GM18511 (cell line): Measurements from ENCODE around the gene RALGDS.

Experiments used
- ATAC-seq: cut with Tn5 transposase; IDR thresholded peaks from one replicate; pipeline ENCODE4 v1.9.1; 2021; ENCODE audit warnings: mild to moderate bottlenecking, moderate library complexity; ENCODE audit not compliant: unreplicated experiment

The RALGDS gene

GRCh38 chr9:133055788-133056420, 65.1 kb downstream of the RALGDS start:
- no peak for ATAC-seq

GRCh38 chr9:133054966-133055365, 66.1 kb downstream of the RALGDS start:
- ATAC-seq: no peak

GRCh38 chr9:133054194-133054890, 66.7 kb downstream of the RALGDS start:
- no peak for ATAC-seq

GRCh38 chr9:133051966-133052539, 69.0 kb downstream of the RALGDS start:
- ATAC-seq: no peak

GRCh38 chr9:133051281-133051900, 69.6 kb downstream of the RALGDS start:
- ATAC-seq: no peak

- no peak for ATAC-seq
These were observed 70.3 kb downstream of the RALGDS start for GRCh38 chr9:133050781-133051180.

- no peak for ATAC-seq
These were observed 70.9 kb downstream of the RALGDS start for GRCh38 chr9:133050142-133050541.

GRCh38 chr9:133049043-133049442, 72.0 kb downstream of the RALGDS start:
- no peak for ATAC-seq

- no peak for ATAC-seq
These were observed 72.4 kb downstream of the RALGDS start for GRCh38 chr9:133048595-133048994.
